GM12878 (cell line): ENCODE results near the gene RANBP1. TPM values are rescaled to one million over a fixed set of nuclear protein-coding genes. Genes with fewer than 3 reads are reported as not detected.

ENCODE experiments used
- ATAC-seq: fragments of 200-7000 bp; cut with Tn5 transposase; 3 replicates; pipeline ENCODE4 v1.9.1; 2020; ENCODE audit warnings: mild to moderate bottlenecking, moderate library complexity
- BruUV-seq: library from RNA; stranded (reverse); fragments of 400-500 nt; replicated peaks from 2 replicates; lab custom pipeline; 2021; lab: Mats Ljungman, UMichigan
- CTCF ChIA-PET: fragments of 300-600 bp; sonication (Branson Sonifier 250); formaldehyde crosslinking; extraction: SDS; loops from one replicate; lab custom pipeline; 2021; ENCODE audit warnings: inconsistent platforms; lab: Yijun Ruan, JAX
- POLR2A ChIA-PET: fragments of 350-600 bp; formaldehyde crosslinking; extraction: SDS; loops from one replicate; lab custom pipeline; 2021; ENCODE audit warnings: inconsistent platforms; lab: Charles Lee
- RAD21 ChIA-PET: fragments of 300-600 bp; sonication (Branson Sonifier 250); formaldehyde crosslinking; loops from one replicate; lab custom pipeline; 2023; ENCODE audit warnings: antibody characterized with exemption; ENCODE audit not compliant: unreplicated experiment; lab: Charles Lee
- SMC1A ChIA-PET: fragments of 300-600 bp; sonication (Branson Sonifier 250); formaldehyde crosslinking; loops from one replicate; lab custom pipeline; 2023; ENCODE audit not compliant: unreplicated experiment, uncharacterized antibody; lab: Charles Lee
- DNase-seq: peaks from one replicate; pipeline ENCODE4 v3.0.0-alpha.2; 2011; ENCODE audit warnings: low read depth, low spot score
- FAIRE-seq: peaks from 3 replicates; lab custom pipeline; 2011; peaks lifted over from hg19 to GRCh38; lab: Jason Lieb, UNC
- H2AFZ ChIP-seq: 2 replicates; pipeline ENCODE4 v1.6.0; 2011; ENCODE audit warnings: low read depth, low read length, control low read depth; ENCODE audit not compliant: control insufficient read depth
- H3K27ac ChIP-seq: 2 replicates; pipeline ENCODE4 v1.5.1; 2011; ENCODE audit warnings: control low read depth; ENCODE audit not compliant: control insufficient read depth, insufficient read depth
- H3K27me3 ChIP-seq, 2 experiments: replicated peaks in 1 of 2; 2 replicates each; pipeline versions ENCODE4 v1.6.0 to v1.6.1; 2011; ENCODE audit warnings: low read length in 1 of 2; ENCODE audit not compliant: control insufficient read depth in 2 of 2, insufficient read depth in 2 of 2
- H3K36me3 ChIP-seq, 2 experiments: 2 replicates each; pipeline ENCODE4 v1.5.1; 2011; ENCODE audit warnings: low read length in 1 of 2; ENCODE audit not compliant: control insufficient read depth in 2 of 2, insufficient read depth in 2 of 2
- H3K4me1 ChIP-seq: 2 replicates; pipeline ENCODE4 v1.6.1; 2011; ENCODE audit warnings: mild to moderate bottlenecking, low read length, moderate library complexity, mixed read lengths; ENCODE audit not compliant: control insufficient read depth, insufficient read depth
- H3K4me2 ChIP-seq: 2 replicates; pipeline ENCODE4 v1.6.0; 2011; ENCODE audit warnings: control low read depth; ENCODE audit not compliant: control insufficient read depth, insufficient read depth
- H3K4me3 ChIP-seq: fragments of 200-600 bp; sonication (generic); 2 replicates; pipeline ENCODE4 v1.5.1; 2016
- H3K79me2 ChIP-seq: 2 replicates; pipeline ENCODE4 v1.6.0; 2011; ENCODE audit warnings: low read length; ENCODE audit not compliant: control insufficient read depth, insufficient read depth
- H3K9ac ChIP-seq: 2 replicates; pipeline ENCODE4 v1.8.0; 2011; ENCODE audit warnings: low read length, control low read depth, mixed read lengths; ENCODE audit not compliant: control insufficient read depth, insufficient read depth
- H3K9me3 ChIP-seq: replicated peaks from 3 replicates; pipeline ENCODE4 v1.5.1; 2011; ENCODE audit warnings: mild to moderate bottlenecking, low read length; ENCODE audit not compliant: control insufficient read depth, insufficient read depth
- H4K20me1 ChIP-seq: 2 replicates; pipeline ENCODE4 v1.6.0; 2011; ENCODE audit not compliant: control insufficient read depth, insufficient read depth
- RBBP5 ChIP-seq: fragments of 200-600 bp; sonication (generic); conservative IDR thresholded peaks from 2 replicates; pipeline ENCODE4 v1.6.1; 2016
- RELA ChIP-seq: fragments of 450-650 bp; IDR thresholded peaks from 2 replicates; pipeline ENCODE4 v1.8.0; 2014; ENCODE audit warnings: borderline replicate concordance; ENCODE audit not compliant: partially characterized antibody
- SMAD5 ChIP-seq: IDR thresholded peaks from 2 replicates; pipeline ENCODE4 v1.6.1; 2016; ENCODE audit warnings: antibody characterized with exemption, low read depth
- SMARCA5 ChIP-seq: fragments of 450-650 bp; IDR thresholded peaks from 2 replicates; pipeline ENCODE4 v1.6.1; 2017; ENCODE audit warnings: mild to moderate bottlenecking
- SMC3 ChIP-seq: IDR thresholded peaks from 2 replicates; pipeline ENCODE4 v1.6.1; 2011; ENCODE audit warnings: low read length, improper control_type of control experiment, borderline replicate concordance
- ZSCAN29 ChIP-seq: fragments of 450-650 bp; IDR thresholded peaks from 2 replicates; pipeline ENCODE4 v1.6.1; 2017; ENCODE audit warnings: mild to moderate bottlenecking, moderate library complexity
- WGBS: methylation state at CpG from one replicate; pipeline ENCODE4 v1.1.6; 2016; ENCODE audit warnings: low lambda C conversion rate; ENCODE audit not compliant: insufficient replicate concordance, insufficient coverage; ENCODE audit errors: missing lambda C conversion rate; 5-methylcytosine and 5-hydroxymethylcytosine counted together
- in situ Hi-C: fragments of 300-500 bp; cut with MboI; formaldehyde crosslinking; loops from 9 replicates; pipeline ENCODE4 v1.14.3; 2018; ENCODE audit warnings: mixed read lengths
- intact Hi-C: fragments of 100-400 bp; cut with micrococcal nuclease; formaldehyde crosslinking; loops from one replicate; pipeline ENCODE4 v1.14.2; 2022; ENCODE audit not compliant: unreplicated experiment
- polyA plus RNA-seq, 11 experiments: library from polyadenylated mRNA; depleted of rRNA in 4 of 11; unstranded in 6 of 11; stranded (reverse) in 5 of 11; fragments of >200 nt; fragmentation: Nextera tagmentation in 4 of 11; fragmentation: Illumina TruSeq in 1 of 11; extraction: Ambion mirVana in 4 of 11; extraction: Trizol in 1 of 11; gene quantifications; 1 replicate in 1 of 11; 2 replicates in 10 of 11; pipeline versions ENCODE4 v1.2.1 to v1.2.3, GENCODE V29; 2011 to 2016; ENCODE audit warnings: inconsistent platforms in 2 of 11, missing spikeins in 2 of 11, low read depth in 1 of 11
- total RNA-seq, 4 experiments: library from RNA; depleted of rRNA in 3 of 4; stranded (reverse); fragments of >200 nt in 3 of 4; fragmentation: Illumina TruSeq in 1 of 4; extraction: Trizol in 1 of 4; gene quantifications; 2 replicates each; pipeline versions ENCODE4 v1.2.1 to v1.2.3, GENCODE V29; 2013 to 2021
- TF ChIP-seq, protein P1 (sequence below): IDR thresholded peaks from 2 replicates; pipeline ENCODE4 v1.6.1; 2012; ENCODE audit warnings: low read depth, low read length, improper control_type of control experiment
- TF ChIP-seq, protein P2 (sequence below): fragments of 450-650 bp; IDR thresholded peaks from 2 replicates; pipeline ENCODE4 v1.6.1; 2016; ENCODE audit warnings: mild to moderate bottlenecking, moderate library complexity, borderline replicate concordance

RANBP1 gene
- total and polyA plus RNA-seq, 10 of the 15 experiments (the other 5 are each of a cell fraction or from before 2014, with no cell fraction given), result 55.3 to 808 (median 394) TPM

GRCh38 chr22:20141186-20142077, 25.5 kb downstream of the RANBP1 start:
- 82% methylated on average over 22 of the region's 22 CpGs for WGBS
- Histone ChIP-seq H3K9me3 (no peaks in the 10 kb centered on the region), H3K79me2 (no peaks in the 10 kb centered on the region), H4K20me1 (no peaks in the 10 kb centered on the region), H3K4me3 (no peak overlapping the region), H3K36me3 (no peaks in the 10 kb centered on the region; a peak in 1 of 4 replicates), H3K27me3 (no peaks in the 10 kb centered on the region), H3K4me2 (no peak overlapping the region), H3K27ac (no peak overlapping the region), H2AFZ (no peak overlapping the region), H3K9ac (no peak overlapping the region), H3K4me1 (no peaks in the 10 kb centered on the region; the same call in 1 of the 2 replicates)
- intact Hi-C loops, result no loop called here
- no TSS peak for BruUV-seq
- ChIA-PET CTCF (no interaction called here), RAD21 (no interaction called here), SMC1A (no interaction called here), POLR2A (no interaction called here)
- in situ Hi-C loops, result no loop called here
- ATAC-seq (no peak), DNase-seq (no peak), FAIRE-seq (no peak)
- no peak for TF ChIP-seq RBBP5
- TF ChIP-seq SMC3, result no peak
- TF ChIP-seq, protein P1, sequence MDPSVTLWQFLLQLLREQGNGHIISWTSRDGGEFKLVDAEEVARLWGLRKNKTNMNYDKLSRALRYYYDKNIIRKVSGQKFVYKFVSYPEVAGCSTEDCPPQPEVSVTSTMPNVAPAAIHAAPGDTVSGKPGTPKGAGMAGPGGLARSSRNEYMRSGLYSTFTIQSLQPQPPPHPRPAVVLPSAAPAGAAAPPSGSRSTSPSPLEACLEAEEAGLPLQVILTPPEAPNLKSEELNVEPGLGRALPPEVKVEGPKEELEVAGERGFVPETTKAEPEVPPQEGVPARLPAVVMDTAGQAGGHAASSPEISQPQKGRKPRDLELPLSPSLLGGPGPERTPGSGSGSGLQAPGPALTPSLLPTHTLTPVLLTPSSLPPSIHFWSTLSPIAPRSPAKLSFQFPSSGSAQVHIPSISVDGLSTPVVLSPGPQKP, result no peak
- no peak for TF ChIP-seq ZSCAN29
- TF ChIP-seq RELA, result no peak
- TF ChIP-seq, protein P2, sequence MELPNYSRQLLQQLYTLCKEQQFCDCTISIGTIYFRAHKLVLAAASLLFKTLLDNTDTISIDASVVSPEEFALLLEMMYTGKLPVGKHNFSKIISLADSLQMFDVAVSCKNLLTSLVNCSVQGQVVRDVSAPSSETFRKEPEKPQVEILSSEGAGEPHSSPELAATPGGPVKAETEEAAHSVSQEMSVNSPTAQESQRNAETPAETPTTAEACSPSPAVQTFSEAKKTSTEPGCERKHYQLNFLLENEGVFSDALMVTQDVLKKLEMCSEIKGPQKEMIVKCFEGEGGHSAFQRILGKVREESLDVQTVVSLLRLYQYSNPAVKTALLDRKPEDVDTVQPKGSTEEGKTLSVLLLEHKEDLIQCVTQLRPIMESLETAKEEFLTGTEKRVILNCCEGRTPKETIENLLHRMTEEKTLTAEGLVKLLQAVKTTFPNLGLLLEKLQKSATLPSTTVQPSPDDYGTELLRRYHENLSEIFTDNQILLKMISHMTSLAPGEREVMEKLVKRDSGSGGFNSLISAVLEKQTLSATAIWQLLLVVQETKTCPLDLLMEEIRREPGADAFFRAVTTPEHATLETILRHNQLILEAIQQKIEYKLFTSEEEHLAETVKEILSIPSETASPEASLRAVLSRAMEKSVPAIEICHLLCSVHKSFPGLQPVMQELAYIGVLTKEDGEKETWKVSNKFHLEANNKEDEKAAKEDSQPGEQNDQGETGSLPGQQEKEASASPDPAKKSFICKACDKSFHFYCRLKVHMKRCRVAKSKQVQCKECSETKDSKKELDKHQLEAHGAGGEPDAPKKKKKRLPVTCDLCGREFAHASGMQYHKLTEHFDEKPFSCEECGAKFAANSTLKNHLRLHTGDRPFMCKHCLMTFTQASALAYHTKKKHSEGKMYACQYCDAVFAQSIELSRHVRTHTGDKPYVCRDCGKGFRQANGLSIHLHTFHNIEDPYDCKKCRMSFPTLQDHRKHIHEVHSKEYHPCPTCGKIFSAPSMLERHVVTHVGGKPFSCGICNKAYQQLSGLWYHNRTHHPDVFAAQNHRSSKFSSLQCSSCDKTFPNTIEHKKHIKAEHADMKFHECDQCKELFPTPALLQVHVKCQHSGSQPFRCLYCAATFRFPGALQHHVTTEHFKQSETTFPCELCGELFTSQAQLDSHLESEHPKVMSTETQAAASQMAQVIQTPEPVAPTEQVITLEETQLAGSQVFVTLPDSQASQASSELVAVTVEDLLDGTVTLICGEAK, result no peak
- no peak for TF ChIP-seq SMARCA5
- TF ChIP-seq SMAD5, result no peak
